RWPE2 (cell line): ENCODE results near the gene MIPOL1.
"Not testable (repeated sequence)": the region's sequence is repeated elsewhere in the genome, so short reads cannot be mapped to it uniquely, and the experiment has no call there.

Source experiments
- ATAC-seq: fragments of 200-7000 bp; cut with Tn5 transposase; 3 replicates; pipeline ENCODE4 v1.9.1; 2021; ENCODE audit warnings: low read depth
- DNase-seq: peaks from one replicate; pipeline ENCODE4 v3.0.0-alpha.2; 2020; ENCODE audit warnings: low spot score
- H3K27ac ChIP-seq: fragments of 450-650 bp; 2 replicates; pipeline ENCODE4 v1.5.1; 2017; ENCODE audit warnings: mild to moderate bottlenecking; ENCODE audit not compliant: poor library complexity, severe bottlenecking
- H3K27me3 ChIP-seq: fragments of 250-450 bp; sonication (Bioruptor Pico); 2 replicates; pipeline ENCODE4 v1.5.1; 2021; ENCODE audit warnings: mild to moderate bottlenecking, moderate library complexity; ENCODE audit not compliant: insufficient read depth, poor library complexity, severe bottlenecking
- H3K36me3 ChIP-seq: fragments of 250-450 bp; sonication (Bioruptor Pico); 2 replicates; pipeline ENCODE4 v1.5.1; 2020; ENCODE audit warnings: low read depth, mild to moderate bottlenecking, moderate library complexity
- H3K4me1 ChIP-seq: fragments of 250-450 bp; sonication (Bioruptor Pico); 2 replicates; pipeline ENCODE4 v1.5.1; 2021; ENCODE audit warnings: mild to moderate bottlenecking, moderate library complexity; ENCODE audit not compliant: insufficient read depth, poor library complexity, severe bottlenecking
- H3K4me3 ChIP-seq: fragments of 250-450 bp; sonication (Bioruptor Pico); 2 replicates; pipeline ENCODE4 v1.5.1; 2021; ENCODE audit warnings: mild to moderate bottlenecking, moderate library complexity; ENCODE audit not compliant: severe bottlenecking
- H3K9me3 ChIP-seq: fragments of 250-450 bp; sonication (Bioruptor Pico); 2 replicates; pipeline ENCODE4 v1.5.1; 2021; ENCODE audit warnings: mild to moderate bottlenecking, moderate library complexity; ENCODE audit not compliant: severe bottlenecking
- CTCF ChIP-seq: fragments of 450-650 bp; IDR thresholded peaks from one replicate; pipeline ENCODE4 v1.5.1; 2017; ENCODE audit warnings: mild to moderate bottlenecking, moderate library complexity; ENCODE audit not compliant: poor library complexity, severe bottlenecking

Gene MIPOL1

GRCh38 chr14:37215345-37215744, 17.6 kb downstream of the MIPOL1 start:
- no peak for ATAC-seq
- Histone ChIP-seq H3K27ac (no peak overlapping the region), H3K9me3 (no peaks in the 10 kb centered on the region), H3K36me3 (no peaks in the 10 kb centered on the region), H3K4me1 (no peaks in the 10 kb centered on the region), H3K4me3 (no peak overlapping the region), H3K27me3 (no peaks in the 10 kb centered on the region)
- no peak for DNase-seq
- TF ChIP-seq CTCF = no peak

- Histone ChIP-seq H3K36me3 (no peaks in the 10 kb centered on the region), H3K4me1 (peaks cover 10% of the 10 kb centered on the region), H3K27me3 (no peaks in the 10 kb centered on the region), H3K9me3 (peaks cover 9% of the 10 kb centered on the region), H3K4me3 (no peak overlapping the region), H3K27ac (no peak overlapping the region)
- ATAC-seq (no peak), DNase-seq (no peak)
- no peak for TF ChIP-seq CTCF
Measured at GRCh38 chr14:37221073-37221472, 23.3 kb downstream of the MIPOL1 start.

- ATAC-seq = peak; percentile 95
- Histone ChIP-seq H3K27ac (no peak overlapping the region), H3K9me3 (peaks cover 9% of the 10 kb centered on the region), H3K36me3 (no peaks in the 10 kb centered on the region), H3K27me3 (no peaks in the 10 kb centered on the region), H3K4me1 (peaks cover 10% of the 10 kb centered on the region), H3K4me3 (no peak overlapping the region)
- no peak for DNase-seq
- no peak for TF ChIP-seq CTCF
Measured at GRCh38 chr14:37223947-37224474, 26.3 kb downstream of the MIPOL1 start.

- DNase-seq, H3K9me3 ChIP-seq, H3K27me3 ChIP-seq, H3K36me3 ChIP-seq, ATAC-seq, H3K27ac ChIP-seq, H3K4me3 ChIP-seq: not testable (repeated sequence)
- H3K4me1 ChIP-seq = peaks cover 10% of the 10 kb centered on the region
Measured at GRCh38 chr14:37225668-37226067, 27.9 kb downstream of the MIPOL1 start.

- Histone ChIP-seq H3K27ac (no peak overlapping the region), H3K27me3 (no peaks in the 10 kb centered on the region), H3K4me1 (no peaks in the 10 kb centered on the region), H3K36me3 (no peaks in the 10 kb centered on the region), H3K9me3 (no peaks in the 10 kb centered on the region), H3K4me3 (no peak overlapping the region)
- DNase-seq (no peak), ATAC-seq (peak; percentile 68)
- TF ChIP-seq CTCF = peak; percentile 98
Measured at GRCh38 chr14:37230551-37231194, 32.9 kb downstream of the MIPOL1 start.
